HUDEP-2 (cell line): Measurements from ENCODE around the gene SEMA3E.
"Not testable (repeated sequence)": the region's sequence is repeated elsewhere in the genome, so short reads cannot be mapped to it uniquely, and the experiment has no call there.

Experiments
- DNase-seq, 76 experiments: peaks; one replicate each; lab custom pipeline; 2025; ENCODE audit not compliant: unreplicated experiment in 76 of 76; lab: John Stamatoyannopoulos, UW

SEMA3E gene

GRCh38 chr7:83494683-83495082 is 154.3 kb downstream of the SEMA3E start:
- DNase-seq = no peak

- DNase-seq = no peak
Measured at GRCh38 chr7:83492802-83493201, 156.1 kb downstream of the SEMA3E start.

GRCh38 chr7:83487801-83488200 is 161.1 kb downstream of the SEMA3E start:
- no peak for DNase-seq

GRCh38 chr7:83486957-83487356 is 162.0 kb downstream of the SEMA3E start:
- no peak for DNase-seq

- no peak for DNase-seq
Measured at GRCh38 chr7:83486536-83486935, 162.4 kb downstream of the SEMA3E start.

GRCh38 chr7:83484826-83485225 is 164.1 kb downstream of the SEMA3E start:
- no peak for DNase-seq

- no peak for DNase-seq
Measured at GRCh38 chr7:83484266-83484665, 164.7 kb downstream of the SEMA3E start.

GRCh38 chr7:83478616-83479015 is 170.3 kb downstream of the SEMA3E start:
- no peak for DNase-seq

GRCh38 chr7:83476511-83477050 is 172.4 kb downstream of the SEMA3E start:
- no peak for DNase-seq

- DNase-seq = no peak
Measured at GRCh38 chr7:83475420-83475819, 173.5 kb downstream of the SEMA3E start.

- DNase-seq = no peak
Measured at GRCh38 chr7:83472376-83472775, 176.6 kb downstream of the SEMA3E start.

- DNase-seq = no peak
Measured at GRCh38 chr7:83469491-83469890, 179.4 kb downstream of the SEMA3E start.

GRCh38 chr7:83469076-83469475 is 179.9 kb downstream of the SEMA3E start:
- DNase-seq = no peak

- DNase-seq = peak in 70 of 76 experiments; percentile 9 to 93 (median 69)
Measured at GRCh38 chr7:83468251-83468739, 180.6 kb downstream of the SEMA3E start.

- DNase-seq = no peak
Measured at GRCh38 chr7:83467493-83467892, 181.4 kb downstream of the SEMA3E start.

GRCh38 chr7:83466956-83467355 is 182.0 kb downstream of the SEMA3E start:
- no peak for DNase-seq

- no peak for DNase-seq
Measured at GRCh38 chr7:83466187-83466923, 182.6 kb downstream of the SEMA3E start.

- no peak for DNase-seq
Measured at GRCh38 chr7:83465643-83466042, 183.3 kb downstream of the SEMA3E start.

- DNase-seq = not testable (repeated sequence)
Measured at GRCh38 chr7:83461820-83462219, 187.1 kb downstream of the SEMA3E start.

GRCh38 chr7:83459930-83460653 is 188.8 kb downstream of the SEMA3E start:
- not testable (repeated sequence) for DNase-seq

- DNase-seq = not testable (repeated sequence)
Measured at GRCh38 chr7:83459101-83459929, 189.6 kb downstream of the SEMA3E start.
